Measurements from ENCODE around the gene PROS1.

PROS1 gene

GRCh38 chr3:93973131-93974126 lies at the start of gene PROS1:
PROS1 (minus strand) TSS chr3:93973896; CDS start chr3:93973749, 147 bp downstream.
- DNase-seq: peak; percentile 42

- no peak for DNase-seq
Observed at GRCh38 chr3:94020293-94020692, 46.6 kb upstream of the PROS1 start.

- no peak for DNase-seq
Observed at GRCh38 chr3:94019659-94020058, 46.0 kb upstream of the PROS1 start.

GRCh38 chr3:94015025-94015424 lies 41.3 kb upstream of the PROS1 start:
- DNase-seq: no peak

GRCh38 chr3:94012185-94012584 lies 38.5 kb upstream of the PROS1 start:
- DNase-seq: no peak

GRCh38 chr3:94011233-94011711 lies 37.6 kb upstream of the PROS1 start:
- DNase-seq: no peak

- no peak for DNase-seq
Observed at GRCh38 chr3:94009608-94010007, 35.9 kb upstream of the PROS1 start.

GRCh38 chr3:94008253-94008652 lies 34.6 kb upstream of the PROS1 start:
- DNase-seq: no peak

- DNase-seq: no peak
Observed at GRCh38 chr3:94004301-94004910, 30.7 kb upstream of the PROS1 start.

- no peak for DNase-seq
Observed at GRCh38 chr3:94001827-94002495, 28.3 kb upstream of the PROS1 start.

- no peak for DNase-seq
Observed at GRCh38 chr3:94001191-94001590, 27.5 kb upstream of the PROS1 start.

- DNase-seq: no peak
Observed at GRCh38 chr3:93994056-93994455, 20.4 kb upstream of the PROS1 start.

GRCh38 chr3:93992207-93992606 lies 18.5 kb upstream of the PROS1 start:
- DNase-seq: no peak

GRCh38 chr3:93991631-93992030 lies 17.9 kb upstream of the PROS1 start:
- no peak for DNase-seq

- DNase-seq: no peak
Observed at GRCh38 chr3:93989241-93989640, 15.5 kb upstream of the PROS1 start.

- no peak for DNase-seq
Observed at GRCh38 chr3:93988764-93989163, 15.1 kb upstream of the PROS1 start.

GRCh38 chr3:93988283-93988682 lies 14.6 kb upstream of the PROS1 start:
- no peak for DNase-seq

GRCh38 chr3:93984618-93985017 lies 10.9 kb upstream of the PROS1 start:
- DNase-seq: no peak

GRCh38 chr3:93983408-93983807 lies 9.7 kb upstream of the PROS1 start:
- no peak for DNase-seq

- no peak for DNase-seq
Observed at GRCh38 chr3:93981649-93982048, 8.0 kb upstream of the PROS1 start.

- peak; percentile 90 for DNase-seq
Observed at GRCh38 chr3:93979850-93980676, 6.4 kb upstream of the PROS1 start, which contains the start of gene ARL13B. ARL13B (plus strand) TSS chr3:93980155; CDS start chr3:93980424, 269 bp downstream.

GRCh38 chr3:93969997-93970396 lies 3.7 kb downstream of the PROS1 start:
- no peak for DNase-seq

All from activated CD8-positive, alpha-beta memory T cell treated with anti-CD3 and anti-CD28 coated beads, Interleukin-2, amount 50 U/mL, for 4 hours (primary cell).